ENCODE data around the gene FOXN3. TPM values are rescaled to one million over a fixed set of nuclear protein-coding genes. Genes with fewer than 3 reads are reported as not detected.

FOXN3 gene
- total and polyA plus RNA-seq, 2 donors (not counting 1 experiment from before 2014, with no cell fraction given), result 27.9 to 33.3 TPM

GRCh38 chr14:89136587-89136986 is 280.4 kb downstream of the FOXN3 start:
- Histone ChIP-seq H3K4me1 (ENCODE audit: control insufficient read depth, extremely low read depth, insufficient read depth, low read length) (peaks cover 11% of the 10 kb centered on the region), H3K4me2 (ENCODE audit: extremely low read depth, insufficient read depth, low read length) (no peak overlapping the region), H3K9ac (ENCODE audit: insufficient read depth, low read length) (no peak overlapping the region), H4K20me1 (ENCODE audit: control insufficient read depth, extremely low read depth, insufficient read depth, low read length) (no peaks in the 10 kb centered on the region), H2AFZ (ENCODE audit: low read length) (no peak overlapping the region), H3K4me3 (replicated peaks in 1 of 4; ENCODE audit: control extremely low read depth in 1 of 4, insufficient read depth in 1 of 4, low read depth in 3 of 4, low read length in 4 of 4) (no peak overlapping the region), H3K27me3 (ENCODE audit: control insufficient read depth, insufficient read depth, low read length) (no peaks in the 10 kb centered on the region), H3K36me3 (ENCODE audit: control insufficient read depth, insufficient read depth, low read length) (no peaks in the 10 kb centered on the region), H3K79me2 (ENCODE audit: control insufficient read depth, insufficient read depth, low read length) (no peaks in the 10 kb centered on the region), H3K27ac (ENCODE audit: insufficient read depth, low read length) (no peak overlapping the region), H3K9me3 (ENCODE audit: control insufficient read depth, insufficient read depth, low read depth, low read length) (no peaks in the 10 kb centered on the region)
- no peak for DNase-seq (ENCODE audit: low read depth in 2 of 2)
- TF ChIP-seq CTCF (conservative IDR thresholded peaks at IDR 0.05 in 1 of 2, IDR thresholded peaks at IDR 0.05 in 1 of 2; ENCODE audit: low read depth in 1 of 2, low read length in 2 of 2) (no peak), EZH2 (IDR thresholded peaks at IDR 0.05; ENCODE audit: low read length, missing control alignments) (no peak)

- H3K4me3 ChIP-seq (replicated peaks in 1 of 4; ENCODE audit: control extremely low read depth in 1 of 4, insufficient read depth in 1 of 4, low read depth in 3 of 4, low read length in 4 of 4), result no peak overlapping the region
- no peaks in the 10 kb centered on the region for H4K20me1 ChIP-seq (ENCODE audit: control insufficient read depth, extremely low read depth, insufficient read depth, low read length)
- H3K9ac ChIP-seq (ENCODE audit: insufficient read depth, low read length), result no peak overlapping the region
- H3K4me2 ChIP-seq (ENCODE audit: extremely low read depth, insufficient read depth, low read length), result no peak overlapping the region
- TF ChIP-seq CTCF (conservative IDR thresholded peaks at IDR 0.05 in 1 of 2, IDR thresholded peaks at IDR 0.05 in 1 of 2; ENCODE audit: low read depth in 1 of 2, low read length in 2 of 2), result no peak
- no peak for TF ChIP-seq EZH2 (IDR thresholded peaks at IDR 0.05; ENCODE audit: low read length, missing control alignments)
- H3K79me2 ChIP-seq (ENCODE audit: control insufficient read depth, insufficient read depth, low read length), result no peaks in the 10 kb centered on the region
- no peak overlapping the region for H3K27ac ChIP-seq (ENCODE audit: insufficient read depth, low read length)
- H3K4me1 ChIP-seq (ENCODE audit: control insufficient read depth, extremely low read depth, insufficient read depth, low read length), result peaks cover 11% of the 10 kb centered on the region
- no peaks in the 10 kb centered on the region for H3K27me3 ChIP-seq (ENCODE audit: control insufficient read depth, insufficient read depth, low read length)
- no peak overlapping the region for H2AFZ ChIP-seq (ENCODE audit: low read length)
- H3K36me3 ChIP-seq (ENCODE audit: control insufficient read depth, insufficient read depth, low read length), result no peaks in the 10 kb centered on the region
- H3K9me3 ChIP-seq (ENCODE audit: control insufficient read depth, insufficient read depth, low read depth, low read length), result no peaks in the 10 kb centered on the region
- no peak for DNase-seq (ENCODE audit: low read depth in 2 of 2)
Observed at GRCh38 chr14:89134640-89135039, 282.4 kb downstream of the FOXN3 start.

GRCh38 chr14:89131004-89131750 is 285.9 kb downstream of the FOXN3 start:
- no peaks in the 10 kb centered on the region for H3K79me2 ChIP-seq (ENCODE audit: control insufficient read depth, insufficient read depth, low read length)
- H4K20me1 ChIP-seq (ENCODE audit: control insufficient read depth, extremely low read depth, insufficient read depth, low read length), result no peaks in the 10 kb centered on the region
- DNase-seq (ENCODE audit: low read depth in 2 of 2), result no peak
- TF ChIP-seq EZH2 (IDR thresholded peaks at IDR 0.05; ENCODE audit: low read length, missing control alignments) (no peak), CTCF (conservative IDR thresholded peaks at IDR 0.05 in 1 of 2, IDR thresholded peaks at IDR 0.05 in 1 of 2; ENCODE audit: low read depth in 1 of 2, low read length in 2 of 2) (no peak)
- H3K27ac ChIP-seq (ENCODE audit: insufficient read depth, low read length), result no peak overlapping the region
- no peaks in the 10 kb centered on the region for H3K4me1 ChIP-seq (ENCODE audit: control insufficient read depth, extremely low read depth, insufficient read depth, low read length)
- no peak overlapping the region for H3K9ac ChIP-seq (ENCODE audit: insufficient read depth, low read length)
- H3K4me2 ChIP-seq (ENCODE audit: extremely low read depth, insufficient read depth, low read length), result no peak overlapping the region
- H3K4me3 ChIP-seq (replicated peaks in 1 of 4; ENCODE audit: control extremely low read depth in 1 of 4, insufficient read depth in 1 of 4, low read depth in 3 of 4, low read length in 4 of 4), result no peak overlapping the region
- H3K27me3 ChIP-seq (ENCODE audit: control insufficient read depth, insufficient read depth, low read length), result no peaks in the 10 kb centered on the region
- no peak overlapping the region for H2AFZ ChIP-seq (ENCODE audit: low read length)
- no peaks in the 10 kb centered on the region for H3K9me3 ChIP-seq (ENCODE audit: control insufficient read depth, insufficient read depth, low read depth, low read length)
- no peaks in the 10 kb centered on the region for H3K36me3 ChIP-seq (ENCODE audit: control insufficient read depth, insufficient read depth, low read length)
